HG03159 (cell line): Measurements from ENCODE around the gene ITIH3.

Source experiments
- ATAC-seq: cut with Tn5 transposase; IDR thresholded peaks from one replicate; pipeline ENCODE4 v1.9.1; 2021; ENCODE audit warnings: mild to moderate bottlenecking, moderate library complexity; ENCODE audit not compliant: unreplicated experiment

The ITIH3 gene

GRCh38 chr3:52842424-52842823, 47.8 kb downstream of the ITIH3 start:
- ATAC-seq = no peak

- no peak for ATAC-seq
Measured at GRCh38 chr3:52843108-52843865, 48.7 kb downstream of the ITIH3 start.

- ATAC-seq = no peak
Measured at GRCh38 chr3:52843881-52844280, 49.3 kb downstream of the ITIH3 start.

- ATAC-seq = no peak
Measured at GRCh38 chr3:52844290-52844975, 49.8 kb downstream of the ITIH3 start.

- no peak for ATAC-seq
Measured at GRCh38 chr3:52845157-52845556, 50.6 kb downstream of the ITIH3 start.

- no peak for ATAC-seq
Measured at GRCh38 chr3:52845691-52846431, 51.3 kb downstream of the ITIH3 start.

- ATAC-seq = no peak
Measured at GRCh38 chr3:52846432-52846965, 51.9 kb downstream of the ITIH3 start.

- no peak for ATAC-seq
Measured at GRCh38 chr3:52847241-52847640, 52.6 kb downstream of the ITIH3 start.

GRCh38 chr3:52847726-52848125, 53.1 kb downstream of the ITIH3 start:
- ATAC-seq = no peak

- no peak for ATAC-seq
Measured at GRCh38 chr3:52848617-52849016, 54.0 kb downstream of the ITIH3 start.

GRCh38 chr3:52849656-52850055, 55.1 kb downstream of the ITIH3 start:
- ATAC-seq = no peak

GRCh38 chr3:52851348-52851747, 56.8 kb downstream of the ITIH3 start:
- no peak for ATAC-seq

- ATAC-seq = no peak
Measured at GRCh38 chr3:52852419-52852818, 57.8 kb downstream of the ITIH3 start.

GRCh38 chr3:52854013-52854412, 59.4 kb downstream of the ITIH3 start:
- no peak for ATAC-seq

- no peak for ATAC-seq
Measured at GRCh38 chr3:52856666-52857065, 62.1 kb downstream of the ITIH3 start.

GRCh38 chr3:52857133-52857532, 62.5 kb downstream of the ITIH3 start:
- no peak for ATAC-seq

GRCh38 chr3:52857864-52858263, 63.3 kb downstream of the ITIH3 start:
- no peak for ATAC-seq
